Activated CD4-positive, alpha-beta memory T cell treated with anti-CD3 and anti-CD28 coated beads, Interleukin-2, amount 10 ng/mL, durations not matched to agents 7 days and 5 days (primary cell): Measurements from ENCODE around the gene CLCF1. TPM values are rescaled to one million over a fixed set of nuclear protein-coding genes. Genes with fewer than 3 reads are reported as not detected.

Experiments
- CTCF ChIA-PET: fragments of 350-600 bp; sonication (Branson Sonifier 250); formaldehyde crosslinking; loops from one replicate; lab custom pipeline; 2021; ENCODE audit warnings: antibody characterized with exemption, inconsistent platforms; lab: Charles Lee
- POLR2A ChIA-PET: fragments of 350-600 bp; sonication (Branson Sonifier 250); formaldehyde crosslinking; loops from one replicate; lab custom pipeline; 2021; ENCODE audit warnings: antibody characterized with exemption; lab: Charles Lee
- DNase-seq: peaks from one replicate; pipeline ENCODE4 v3.0.0-alpha.2; 2020
- H3K27ac Mint-ChIP-seq: one replicate; pipeline ENCODE4 v1.8.0; 2021; ENCODE audit warnings: mild to moderate bottlenecking, mixed read lengths
- H3K27me3 Mint-ChIP-seq: one replicate; pipeline ENCODE4 v1.8.0; 2021; ENCODE audit warnings: mixed read lengths
- H3K36me3 Mint-ChIP-seq: one replicate; pipeline ENCODE4 v1.8.0; 2021; ENCODE audit warnings: low read depth, mixed read lengths
- H3K4me1 Mint-ChIP-seq: one replicate; pipeline ENCODE4 v1.8.0; 2021; ENCODE audit warnings: mixed read lengths
- H3K4me3 Mint-ChIP-seq: one replicate; pipeline ENCODE4 v1.8.0; 2021; ENCODE audit warnings: mild to moderate bottlenecking, mixed read lengths
- H3K9me3 Mint-ChIP-seq: one replicate; pipeline ENCODE4 v1.8.0; 2021; ENCODE audit warnings: mixed read lengths
- total RNA-seq, 2 experiments: library from RNA; stranded (reverse); gene quantifications; one replicate each; pipeline ENCODE4 v1.2.3, GENCODE V29; 2021

Gene CLCF1
- total RNA-seq, 2 experiments from 2014 or later, result 0.65 to 0.71 TPM

DNA sequence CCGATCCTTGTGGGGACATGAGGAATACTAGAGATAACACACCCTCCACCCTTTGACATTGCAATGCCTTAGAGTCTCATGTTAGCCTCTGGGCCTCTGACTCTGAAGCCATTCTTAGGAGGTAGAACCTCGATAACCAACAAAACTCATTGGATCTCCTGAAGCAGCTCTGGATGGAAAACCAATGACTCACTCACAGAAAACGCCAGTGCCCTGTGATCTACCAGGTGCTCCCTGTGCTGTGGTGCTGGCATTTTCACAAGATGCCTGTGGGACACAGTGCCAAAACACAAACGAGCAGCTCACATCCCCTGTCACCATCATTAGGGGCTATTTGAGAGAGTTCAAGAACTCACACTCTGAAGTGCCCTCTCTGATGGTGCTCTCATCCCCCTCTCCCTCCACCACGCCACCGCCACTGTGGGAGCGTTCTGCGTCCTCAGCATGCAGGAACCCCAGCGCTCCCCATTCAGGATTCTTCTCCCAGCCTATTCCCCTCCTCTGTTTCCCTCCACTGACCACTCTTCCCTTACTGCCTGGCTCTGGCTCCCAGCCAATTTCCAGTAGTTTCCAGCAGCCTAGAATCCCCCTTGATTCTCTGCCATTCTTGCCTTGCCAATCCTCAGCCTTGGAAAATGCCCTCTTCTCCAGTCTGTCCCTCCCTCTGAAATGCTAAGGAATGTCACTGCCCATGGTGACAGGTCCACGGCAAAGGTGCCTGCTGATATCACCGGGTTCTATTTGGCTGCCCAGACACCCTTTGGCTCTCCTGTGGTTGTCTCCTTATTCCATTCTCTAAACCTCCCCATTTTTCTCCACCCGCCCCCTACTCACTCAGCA lies 15.3 kb downstream of the CLCF1 start:
- peaks cover under 1% of the 10 kb centered on the region for H3K36me3 Mint-ChIP-seq
- CTCF ChIA-PET, result interaction anchor here (1.0 to 18.6 kb wide), 2 partner anchors 18 to 51 kb away, joined by 4 to 847 read pairs; partner anchors contain the start of genes CLCF1 and RAD9A

DNA sequence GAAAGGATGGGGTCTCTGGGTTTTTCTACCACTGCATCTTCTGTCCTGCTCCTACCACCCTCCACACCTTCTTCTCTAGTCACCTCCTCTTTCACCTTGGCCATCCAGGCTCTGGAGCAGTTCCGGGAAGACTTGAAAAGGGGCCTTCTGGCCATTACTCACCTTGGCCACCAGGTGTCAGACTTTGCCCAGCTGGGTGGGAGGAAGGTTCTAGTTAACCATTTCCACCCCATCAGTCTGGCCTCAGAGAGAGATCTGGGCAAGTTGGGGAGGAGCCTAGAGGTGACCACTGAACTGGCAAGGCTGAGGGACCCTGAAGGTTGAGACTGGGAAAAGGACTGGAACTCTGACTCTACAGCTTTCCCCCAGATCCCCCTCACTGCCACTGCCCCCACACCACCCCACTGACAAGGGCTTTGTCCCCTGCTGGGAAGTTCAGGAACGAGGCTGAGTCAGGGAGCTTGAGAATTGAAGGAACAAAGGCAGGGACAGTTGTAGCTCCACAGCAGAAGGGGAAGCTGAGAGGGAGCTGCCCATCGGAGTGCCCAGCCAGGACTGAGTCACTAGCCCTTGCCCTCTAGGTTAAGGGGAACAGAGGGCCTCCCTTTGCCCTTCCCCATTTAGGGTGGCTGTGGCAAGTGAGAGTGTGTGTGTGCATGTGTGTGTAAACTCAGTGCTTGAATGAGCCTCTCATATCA lies 16.4 kb downstream of the CLCF1 start:
- H3K27ac Mint-ChIP-seq, result peak overlapping the region; percentile 52
- peak; percentile 75 for DNase-seq
- H3K4me1 Mint-ChIP-seq, result peaks cover 41% of the 10 kb centered on the region
- H3K27me3 Mint-ChIP-seq, result peaks cover 22% of the 10 kb centered on the region
- POLR2A ChIA-PET, result interaction anchor here (0.6 to 8.0 kb wide), 7 partner anchors 15 to 184 kb away, joined by 3 to 122 read pairs (median 3); partner anchors contain the start of genes CLCF1, PPP1CA, RAD9A and TBC1D10C
- H3K9me3 Mint-ChIP-seq, result no peaks in the 10 kb centered on the region
- CTCF ChIA-PET, result interaction anchor here (0.6 to 18.6 kb wide), 9 partner anchors 11 to 184 kb away, joined by 3 to 847 read pairs (median 4); partner anchors contain the start of genes CLCF1, PPP1CA, PTPRCAP and RAD9A
- H3K36me3 Mint-ChIP-seq, result peaks cover 5% of the 10 kb centered on the region
- H3K4me3 Mint-ChIP-seq, result peak overlapping the region; percentile 36

More for the DNA sequence above, 15.3 kb downstream of the CLCF1 start:
- POLR2A ChIA-PET, result interaction anchor here (1.2 to 8.0 kb wide), 2 partner anchors 21 to 25 kb away, joined by 4 to 122 read pairs; no protein-coding TSS in a partner anchor
- Mint-ChIP-seq H3K27ac (no peak overlapping the region), H3K4me3 (no peak overlapping the region), H3K9me3 (no peaks in the 10 kb centered on the region), H3K27me3 (peaks cover 33% of the 10 kb centered on the region), H3K4me1 (peaks cover 38% of the 10 kb centered on the region)
- no peak for DNase-seq

GRCh38 chr11:67356387-67356863 lies 17.0 kb downstream of the CLCF1 start:
- H3K4me1 Mint-ChIP-seq, result peaks cover 46% of the 10 kb centered on the region
- CTCF ChIA-PET, result interaction anchor here (0.6 to 18.6 kb wide), 8 partner anchors 10 to 155 kb away, joined by 3 to 847 read pairs (median 6); partner anchors contain the start of genes CLCF1, PPP1CA, PTPRCAP and RAD9A
- DNase-seq, result no peak
- peak overlapping the region; percentile 52 for H3K27ac Mint-ChIP-seq
- POLR2A ChIA-PET, result interaction anchor here (1.0 to 8.0 kb wide), 6 partner anchors 15 to 47 kb away, joined by 3 to 122 read pairs (median 4); partner anchors contain the start of genes CLCF1, PPP1CA, RAD9A and TBC1D10C
- H3K27me3 Mint-ChIP-seq, result peaks cover 17% of the 10 kb centered on the region
- peak overlapping the region; percentile 36 for H3K4me3 Mint-ChIP-seq
- no peaks in the 10 kb centered on the region for H3K9me3 Mint-ChIP-seq
- peaks cover 6% of the 10 kb centered on the region for H3K36me3 Mint-ChIP-seq

- ChIA-PET POLR2A (interaction anchor here (1.0 to 8.0 kb wide), 6 partner anchors 16 to 48 kb away, joined by 3 to 122 read pairs (median 4); partner anchors contain the start of genes CLCF1, PPP1CA, RAD9A and TBC1D10C), CTCF (interaction anchor here (0.6 to 18.6 kb wide), 9 partner anchors 10 to 154 kb away, joined by 3 to 847 read pairs (median 5); partner anchors contain the start of genes CLCF1, PPP1CA, PTPRCAP and RAD9A)
- peaks cover 13% of the 10 kb centered on the region for H3K27me3 Mint-ChIP-seq
- no peak for DNase-seq
- peaks cover 8% of the 10 kb centered on the region for H3K36me3 Mint-ChIP-seq
- no peak overlapping the region for H3K27ac Mint-ChIP-seq
- no peak overlapping the region for H3K4me3 Mint-ChIP-seq
- peaks cover 50% of the 10 kb centered on the region for H3K4me1 Mint-ChIP-seq
- H3K9me3 Mint-ChIP-seq, result no peaks in the 10 kb centered on the region
These were observed 17.5 kb downstream of the CLCF1 start for GRCh38 chr11:67355794-67356386.

- Mint-ChIP-seq H3K27ac (peak overlapping the region; percentile 57), H3K4me1 (peaks cover 50% of the 10 kb centered on the region), H3K4me3 (no peak overlapping the region), H3K36me3 (peaks cover 8% of the 10 kb centered on the region), H3K27me3 (peaks cover 13% of the 10 kb centered on the region), H3K9me3 (no peaks in the 10 kb centered on the region)
- DNase-seq, result no peak
- POLR2A ChIA-PET, result interaction anchor here (1.0 to 8.0 kb wide), 6 partner anchors 9 to 127 kb away, joined by 3 to 122 read pairs (median 62); partner anchors contain the start of genes CLCF1, PPP1CA and TBC1D10C
- CTCF ChIA-PET, result interaction anchor here (0.6 to 18.6 kb wide), 6 partner anchors 9 to 199 kb away, joined by 4 to 847 read pairs (median 8); partner anchors contain the start of genes CLCF1, PPP1CA and RAD9A
These were observed 18.2 kb downstream of the CLCF1 start for GRCh38 chr11:67355023-67355793.

- peak overlapping the region; percentile 99 for H3K27ac Mint-ChIP-seq
- peaks cover 13% of the 10 kb centered on the region for H3K27me3 Mint-ChIP-seq
- H3K4me1 Mint-ChIP-seq, result peaks cover 50% of the 10 kb centered on the region
- peak overlapping the region; percentile 94 for H3K4me3 Mint-ChIP-seq
- peaks cover 8% of the 10 kb centered on the region for H3K36me3 Mint-ChIP-seq
- POLR2A ChIA-PET, result interaction anchor here (0.6 to 8.0 kb wide), 25 partner anchors 10 to 275 kb away, joined by 3 to 122 read pairs (median 11); partner anchors contain the start of genes AIP, ANKRD13D, CLCF1 and GRK2
- no peaks in the 10 kb centered on the region for H3K9me3 Mint-ChIP-seq
- CTCF ChIA-PET, result interaction anchor here (0.6 to 18.6 kb wide), 10 partner anchors 11 to 200 kb away, joined by 3 to 847 read pairs (median 5); partner anchors contain the start of genes CLCF1, PPP1CA, RAD9A and TBC1D10C
- DNase-seq, result no peak
These were observed 19.0 kb downstream of the CLCF1 start for GRCh38 chr11:67354075-67355022.

- H3K36me3 Mint-ChIP-seq, result peaks cover 8% of the 10 kb centered on the region
- ChIA-PET POLR2A (interaction anchor here (0.6 to 8.0 kb wide), 42 partner anchors 9 to 510 kb away, joined by 3 to 122 read pairs (median 6); partner anchors contain the start of genes AIP, ANKRD13D, CDK2AP2 and CLCF1), CTCF (interaction anchor here (0.7 to 18.6 kb wide), 15 partner anchors 10 to 261 kb away, joined by 3 to 847 read pairs (median 6); partner anchors contain the start of genes AIP, CLCF1, PPP1CA and PTPRCAP)
- H3K27me3 Mint-ChIP-seq, result peaks cover 5% of the 10 kb centered on the region
- DNase-seq, result peak; percentile 97
- peak within 1 kb of the TSS; percentile 99 for H3K27ac Mint-ChIP-seq
- peak within 1 kb of the TSS; percentile 94 for H3K4me3 Mint-ChIP-seq
- H3K4me1 Mint-ChIP-seq, result peaks cover 50% of the 10 kb centered on the region
- no peaks in the 10 kb centered on the region for H3K9me3 Mint-ChIP-seq
These were observed 19.9 kb downstream of the CLCF1 start, which contains the start of gene POLD4 for GRCh38 chr11:67353317-67354074. POLD4 (minus strand) TSS chr11:67353546; CDS start chr11:67353399, 147 bp downstream.

DNA sequence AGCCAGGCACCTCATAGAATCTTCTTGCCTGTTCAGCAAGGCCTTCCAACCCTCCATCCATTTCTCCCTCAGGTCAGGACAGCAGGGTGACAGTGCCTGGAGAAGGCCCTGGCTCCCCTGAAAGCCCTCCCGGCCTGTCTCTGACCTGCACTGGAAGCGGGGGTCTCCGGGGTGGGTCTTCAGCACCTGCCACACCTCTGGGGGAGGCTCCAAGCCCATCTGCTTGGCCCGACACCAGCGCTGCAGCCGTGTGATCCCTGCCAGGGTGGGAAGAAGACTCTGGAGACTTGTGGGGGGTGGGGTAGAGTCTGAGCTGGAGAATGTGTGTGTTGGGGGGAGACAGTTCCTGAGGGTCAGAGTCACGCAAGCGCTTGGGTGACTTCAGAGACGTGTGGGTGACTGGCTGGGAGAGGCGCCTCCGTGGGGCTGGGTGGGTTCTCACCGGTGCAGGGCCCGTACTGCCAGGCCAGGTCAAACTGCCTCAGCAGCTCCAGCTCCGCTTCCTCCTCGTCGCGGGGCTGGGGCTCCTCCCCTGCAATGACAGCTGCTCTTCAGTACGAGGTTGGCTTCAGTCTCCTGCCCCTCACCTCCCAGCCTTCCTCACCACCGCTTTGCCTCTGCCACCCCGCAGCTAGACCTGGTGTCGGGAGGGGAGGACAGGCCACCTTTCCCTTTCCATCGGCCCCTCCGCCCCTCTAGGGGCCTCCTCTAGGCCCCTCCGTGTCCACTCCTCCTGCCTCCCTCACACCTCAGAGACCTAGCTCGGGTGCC lies 20.7 kb downstream of the CLCF1 start:
- peaks cover 8% of the 10 kb centered on the region for H3K36me3 Mint-ChIP-seq
- POLR2A ChIA-PET, result interaction anchor here (0.8 to 8.0 kb wide), 37 partner anchors 9 to 510 kb away, joined by 3 to 122 read pairs (median 7); partner anchors contain the start of genes AIP, CDK2AP2, CLCF1 and GRK2
- H3K4me1 Mint-ChIP-seq, result peaks cover 48% of the 10 kb centered on the region
- H3K27me3 Mint-ChIP-seq, result no peaks in the 10 kb centered on the region
- CTCF ChIA-PET, result interaction anchor here (0.7 to 18.6 kb wide), 16 partner anchors 9 to 262 kb away, joined by 3 to 847 read pairs (median 6); partner anchors contain the start of genes AIP, CDK2AP2, CLCF1 and PPP1CA
- no peaks in the 10 kb centered on the region for H3K9me3 Mint-ChIP-seq
- H3K4me3 Mint-ChIP-seq, result peak overlapping the region; percentile 94
- peak overlapping the region; percentile 99 for H3K27ac Mint-ChIP-seq
- DNase-seq, result peak; percentile 75
